Fibroblast of mammary gland (primary cell): Measurements from ENCODE around the gene MMRN2.
"Not testable (repeated sequence)": the region's sequence is repeated elsewhere in the genome, so short reads cannot be mapped to it uniquely, and the experiment has no call there.

ENCODE experiments used
- DNase-seq: peaks from one replicate; pipeline ENCODE4 v3.0.0-alpha.2; 2010; ENCODE audit warnings: low read depth
- H3K4me3 ChIP-seq: 2 replicates; pipeline ENCODE4 v1.5.1; 2011; ENCODE audit warnings: low read depth, mild to moderate bottlenecking, low read length, moderate library complexity; ENCODE audit not compliant: control insufficient read depth
- TF ChIP-seq, protein P1 (sequence below): conservative IDR thresholded peaks from 2 replicates; pipeline ENCODE4 v1.5.1; 2011; ENCODE audit warnings: low read depth, low read length, inconsistent platforms; ENCODE audit not compliant: control insufficient read depth, insufficient read depth

MMRN2 gene

GRCh38 chr10:86942441-86943315 lies 14.7 kb downstream of the MMRN2 start:
- TF ChIP-seq, protein P1, sequence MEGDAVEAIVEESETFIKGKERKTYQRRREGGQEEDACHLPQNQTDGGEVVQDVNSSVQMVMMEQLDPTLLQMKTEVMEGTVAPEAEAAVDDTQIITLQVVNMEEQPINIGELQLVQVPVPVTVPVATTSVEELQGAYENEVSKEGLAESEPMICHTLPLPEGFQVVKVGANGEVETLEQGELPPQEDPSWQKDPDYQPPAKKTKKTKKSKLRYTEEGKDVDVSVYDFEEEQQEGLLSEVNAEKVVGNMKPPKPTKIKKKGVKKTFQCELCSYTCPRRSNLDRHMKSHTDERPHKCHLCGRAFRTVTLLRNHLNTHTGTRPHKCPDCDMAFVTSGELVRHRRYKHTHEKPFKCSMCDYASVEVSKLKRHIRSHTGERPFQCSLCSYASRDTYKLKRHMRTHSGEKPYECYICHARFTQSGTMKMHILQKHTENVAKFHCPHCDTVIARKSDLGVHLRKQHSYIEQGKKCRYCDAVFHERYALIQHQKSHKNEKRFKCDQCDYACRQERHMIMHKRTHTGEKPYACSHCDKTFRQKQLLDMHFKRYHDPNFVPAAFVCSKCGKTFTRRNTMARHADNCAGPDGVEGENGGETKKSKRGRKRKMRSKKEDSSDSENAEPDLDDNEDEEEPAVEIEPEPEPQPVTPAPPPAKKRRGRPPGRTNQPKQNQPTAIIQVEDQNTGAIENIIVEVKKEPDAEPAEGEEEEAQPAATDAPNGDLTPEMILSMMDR: no peak
- no peak for DNase-seq

DNA sequence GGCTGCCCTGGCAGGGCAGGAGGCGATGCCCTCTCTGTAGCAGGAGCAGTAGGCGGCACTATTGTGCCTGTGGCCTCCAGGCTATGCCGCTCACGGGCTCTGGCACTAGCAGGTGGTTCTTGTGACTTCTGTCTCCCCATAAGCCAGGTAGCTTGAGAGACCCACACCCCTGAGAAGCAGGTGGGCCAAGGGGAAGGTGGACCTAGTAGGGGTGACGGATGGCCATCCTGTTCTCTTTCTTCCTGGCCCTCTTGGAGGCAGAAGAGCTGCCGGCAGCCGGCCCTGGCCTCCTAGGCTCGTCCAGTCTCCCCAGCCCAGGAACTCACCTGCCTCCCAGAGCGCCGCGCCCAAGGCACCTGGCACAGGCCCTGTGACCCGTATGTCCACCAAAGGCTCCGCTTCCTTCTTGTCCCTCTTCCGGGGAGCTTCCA lies 15.4 kb downstream of the MMRN2 start:
- TF ChIP-seq, protein P1: no peak
- no peak overlapping the region for H3K4me3 ChIP-seq
- DNase-seq: no peak

More at GRCh38 chr10:86942441-86943315, 14.7 kb downstream of the MMRN2 start:
- H3K4me3 ChIP-seq: no peak overlapping the region

DNA sequence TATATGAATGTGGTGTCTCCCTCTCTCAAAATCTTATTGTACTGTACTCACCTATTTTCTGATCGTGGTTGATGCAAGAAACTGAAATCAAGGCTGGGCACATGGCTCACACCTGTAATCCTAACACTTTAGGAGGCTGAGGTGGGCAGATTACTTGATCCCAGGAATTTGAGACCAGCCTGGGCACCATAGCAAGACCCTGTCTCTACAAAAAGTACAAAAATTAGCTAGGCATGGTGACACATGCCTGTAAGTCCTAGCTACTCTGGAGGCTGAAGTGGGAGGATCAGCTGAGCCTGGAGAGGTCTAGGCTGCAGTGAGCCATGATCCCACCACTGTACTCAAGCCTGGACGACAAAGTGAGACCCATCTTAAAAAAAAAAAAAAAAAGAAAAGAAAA lies 16.0 kb downstream of the MMRN2 start:
- H3K4me3 ChIP-seq: no peak overlapping the region
- TF ChIP-seq, protein P1: no peak
- no peak for DNase-seq

- TF ChIP-seq, protein P1: no peak
- no peak overlapping the region for H3K4me3 ChIP-seq
- DNase-seq: no peak
Measured at GRCh38 chr10:86940677-86941076, 16.7 kb downstream of the MMRN2 start.

DNA sequence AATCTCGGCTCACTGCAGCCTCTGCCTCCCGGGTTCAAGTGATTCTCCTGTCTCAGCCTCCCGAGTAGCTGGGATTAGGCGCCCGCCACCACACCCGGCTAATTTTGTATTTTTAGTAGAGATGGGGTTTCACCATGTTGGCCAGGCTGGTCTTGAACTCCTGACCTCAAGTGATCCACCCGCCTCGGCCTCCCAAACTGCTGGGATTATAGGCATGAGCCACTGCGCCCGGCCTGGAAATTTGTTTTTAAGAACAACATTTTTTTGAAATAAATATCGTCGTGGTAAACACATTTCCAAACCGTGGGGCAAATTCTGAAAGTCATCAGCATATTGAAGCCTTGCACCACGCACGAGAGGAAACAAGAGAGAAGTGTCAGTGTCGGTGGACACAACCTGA lies 17.3 kb downstream of the MMRN2 start:
- not testable (repeated sequence) for DNase-seq, H3K4me3 ChIP-seq

- DNase-seq: no peak
- H3K4me3 ChIP-seq: no peak overlapping the region
- TF ChIP-seq, protein P1: no peak
Measured at GRCh38 chr10:86938260-86938659, 19.2 kb downstream of the MMRN2 start.

DNA sequence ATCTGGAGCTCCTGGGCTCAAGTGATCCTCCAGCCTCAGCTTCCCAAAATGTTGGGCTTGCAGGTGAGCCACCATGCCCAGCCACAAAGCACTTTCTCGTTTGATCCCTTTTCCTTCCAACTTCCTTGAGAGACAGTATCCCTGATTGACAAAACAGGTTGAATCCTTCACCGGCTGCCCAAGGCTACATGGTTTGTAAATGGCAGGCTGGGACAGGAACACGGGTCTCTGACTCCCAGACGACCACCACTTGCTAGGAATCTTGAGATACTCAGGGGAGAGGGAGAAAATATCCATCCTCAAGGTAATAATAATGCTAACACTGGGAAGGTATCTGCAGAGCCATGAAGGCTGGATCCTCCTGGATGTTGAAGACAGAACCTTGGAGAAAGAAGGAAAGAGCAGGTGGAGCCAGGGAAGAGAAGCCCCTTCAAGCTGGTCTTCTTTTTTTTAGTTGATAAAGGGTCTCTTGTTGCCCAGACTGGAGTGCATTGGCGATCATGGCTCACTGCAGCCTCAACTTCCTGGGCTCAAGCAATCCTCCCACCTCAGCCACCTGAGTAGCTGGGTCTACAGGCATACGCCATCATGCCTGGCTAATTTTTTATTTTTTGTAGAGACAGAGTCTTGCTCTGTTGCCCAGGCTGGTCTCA lies 19.8 kb downstream of the MMRN2 start:
- H3K4me3 ChIP-seq: no peak overlapping the region
- TF ChIP-seq, protein P1: no peak
- no peak for DNase-seq
